ENCODE measurements around the gene ST6GALNAC1. TPM values are rescaled to one million over a fixed set of nuclear protein-coding genes. Genes with fewer than 3 reads are reported as not detected.

ST6GALNAC1 gene
- total and polyA plus RNA-seq, 10 of the 15 experiments (the other 5 are each of a cell fraction or from before 2014, with no cell fraction given), result 0.08 TPM; not detected in 9

DNA sequence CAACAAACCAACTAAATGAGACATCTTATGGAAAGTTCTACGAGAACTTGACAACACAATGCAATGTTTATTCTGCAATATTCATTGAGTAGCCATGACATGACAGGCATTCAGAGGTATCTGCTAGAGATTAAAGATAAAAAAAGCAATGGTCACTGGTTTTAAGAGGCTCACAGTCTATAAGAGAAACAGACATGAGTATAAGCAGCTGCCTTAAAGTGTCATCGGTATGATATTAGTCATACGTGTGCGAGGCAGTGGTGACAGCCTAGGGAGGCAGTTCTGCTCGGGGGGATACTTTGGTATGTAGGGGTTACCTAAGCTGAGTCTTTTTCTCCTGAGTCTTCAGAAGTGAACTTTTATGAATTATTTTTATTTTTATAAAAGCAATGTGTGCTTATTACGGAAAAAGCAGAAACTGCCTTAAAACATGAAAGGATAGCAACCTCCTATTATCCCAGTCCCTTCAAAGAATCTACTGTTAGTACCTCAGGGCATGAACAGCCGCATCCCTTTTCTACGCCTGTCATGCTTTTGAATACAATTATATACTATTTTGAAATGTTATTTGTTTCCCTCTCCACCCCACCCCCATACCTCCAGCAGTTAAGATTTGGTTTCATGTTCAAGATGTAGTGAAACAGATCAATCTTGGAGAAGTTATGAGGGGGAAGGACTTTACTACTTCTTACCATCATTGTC, 7.7 kb downstream of the ST6GALNAC1 start:
- WGBS (ENCODE audit: insufficient coverage, insufficient replicate concordance, low lambda C conversion rate, missing lambda C conversion rate), result 48% methylated on average over 8 of the region's 8 CpGs
- no peak overlapping the region for H3K4me2 ChIP-seq (ENCODE audit: control insufficient read depth, insufficient read depth)
- no peaks in the 10 kb centered on the region for H3K4me1 ChIP-seq (ENCODE audit: control insufficient read depth, insufficient read depth, low read length)
- no peak overlapping the region for H2AFZ ChIP-seq (ENCODE audit: control insufficient read depth, low read depth, low read length)
- no peaks in the 10 kb centered on the region for H3K79me2 ChIP-seq (ENCODE audit: control insufficient read depth, insufficient read depth, low read length)
- in situ Hi-C loops (cut with MboI) (no loop called here), intact Hi-C loops (cut with micrococcal nuclease; ENCODE audit: unreplicated experiment) (no loop called here)
- H3K27ac ChIP-seq (ENCODE audit: control insufficient read depth, insufficient read depth), result no peak overlapping the region
- H3K9ac ChIP-seq (ENCODE audit: control insufficient read depth, insufficient read depth, low read length), result no peak overlapping the region
- CTCF ChIA-PET, result no interaction called here
- peaks cover 0 to 3% of the 10 kb centered on the region in 2 experiments; a peak in 2 of 4 replicates for H3K27me3 ChIP-seq (replicated peaks in 1 of 2; ENCODE audit: control insufficient read depth in 2 of 2, insufficient read depth in 2 of 2, low read length in 1 of 2)
- H4K20me1 ChIP-seq (ENCODE audit: control insufficient read depth, insufficient read depth), result no peaks in the 10 kb centered on the region
- no peaks in the 10 kb centered on the region for H3K36me3 ChIP-seq (ENCODE audit: control insufficient read depth in 2 of 2, insufficient read depth in 2 of 2, low read length in 1 of 2)
- FAIRE-seq (no peak), ATAC-seq (0 out of 3 replicates have a peak, but pooled peaks have one; percentile 19), DNase-seq (ENCODE audit: low read depth, low spot score) (no peak)
- POLR2A ChIA-PET, result no interaction called here
- no peak overlapping the region for H3K4me3 ChIP-seq
- SMC1A ChIA-PET (ENCODE audit: uncharacterized antibody, unreplicated experiment), result no interaction called here
- RAD21 ChIA-PET (ENCODE audit: unreplicated experiment), result no interaction called here
- no peaks in the 10 kb centered on the region for H3K9me3 ChIP-seq (replicated peaks; ENCODE audit: control insufficient read depth, insufficient read depth, low read length)
- BruUV-seq (replicated peaks), result no TSS peak
- TF ChIP-seq, protein P1, sequence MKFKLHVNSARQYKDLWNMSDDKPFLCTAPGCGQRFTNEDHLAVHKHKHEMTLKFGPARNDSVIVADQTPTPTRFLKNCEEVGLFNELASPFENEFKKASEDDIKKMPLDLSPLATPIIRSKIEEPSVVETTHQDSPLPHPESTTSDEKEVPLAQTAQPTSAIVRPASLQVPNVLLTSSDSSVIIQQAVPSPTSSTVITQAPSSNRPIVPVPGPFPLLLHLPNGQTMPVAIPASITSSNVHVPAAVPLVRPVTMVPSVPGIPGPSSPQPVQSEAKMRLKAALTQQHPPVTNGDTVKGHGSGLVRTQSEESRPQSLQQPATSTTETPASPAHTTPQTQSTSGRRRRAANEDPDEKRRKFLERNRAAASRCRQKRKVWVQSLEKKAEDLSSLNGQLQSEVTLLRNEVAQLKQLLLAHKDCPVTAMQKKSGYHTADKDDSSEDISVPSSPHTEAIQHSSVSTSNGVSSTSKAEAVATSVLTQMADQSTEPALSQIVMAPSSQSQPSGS (IDR thresholded peaks at IDR 0.05; ENCODE audit: low read length), result no peak
- TF ChIP-seq TCF7 (IDR thresholded peaks at IDR 0.05; ENCODE audit: borderline replicate concordance), result no peak
- no peak for TF ChIP-seq ZNF217 (IDR thresholded peaks at IDR 0.05)
- no peak for TF ChIP-seq ETV6 (conservative IDR thresholded peaks at IDR 0.05 in 1 of 2, IDR thresholded peaks at IDR 0.05 in 1 of 2; ENCODE audit: borderline replicate concordance in 1 of 2, low read depth in 1 of 2)
- no peak for TF ChIP-seq SMAD1 (IDR thresholded peaks at IDR 0.05; ENCODE audit: low read depth, partially characterized antibody)
- no peak for TF ChIP-seq SMC3 (IDR thresholded peaks at IDR 0.05; ENCODE audit: borderline replicate concordance, low read length)
- TF ChIP-seq PAX5 (IDR thresholded peaks at IDR 0.05; ENCODE audit: borderline replicate concordance, low read depth, low read length), result no peak
- TF ChIP-seq, protein P2, sequence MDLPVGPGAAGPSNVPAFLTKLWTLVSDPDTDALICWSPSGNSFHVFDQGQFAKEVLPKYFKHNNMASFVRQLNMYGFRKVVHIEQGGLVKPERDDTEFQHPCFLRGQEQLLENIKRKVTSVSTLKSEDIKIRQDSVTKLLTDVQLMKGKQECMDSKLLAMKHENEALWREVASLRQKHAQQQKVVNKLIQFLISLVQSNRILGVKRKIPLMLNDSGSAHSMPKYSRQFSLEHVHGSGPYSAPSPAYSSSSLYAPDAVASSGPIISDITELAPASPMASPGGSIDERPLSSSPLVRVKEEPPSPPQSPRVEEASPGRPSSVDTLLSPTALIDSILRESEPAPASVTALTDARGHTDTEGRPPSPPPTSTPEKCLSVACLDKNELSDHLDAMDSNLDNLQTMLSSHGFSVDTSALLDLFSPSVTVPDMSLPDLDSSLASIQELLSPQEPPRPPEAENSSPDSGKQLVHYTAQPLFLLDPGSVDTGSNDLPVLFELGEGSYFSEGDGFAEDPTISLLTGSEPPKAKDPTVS (IDR thresholded peaks at IDR 0.05; ENCODE audit: low read depth, low read length), result no peak
- TF ChIP-seq IKZF2 (IDR thresholded peaks at IDR 0.05), result no peak
- TF ChIP-seq, protein P3, sequence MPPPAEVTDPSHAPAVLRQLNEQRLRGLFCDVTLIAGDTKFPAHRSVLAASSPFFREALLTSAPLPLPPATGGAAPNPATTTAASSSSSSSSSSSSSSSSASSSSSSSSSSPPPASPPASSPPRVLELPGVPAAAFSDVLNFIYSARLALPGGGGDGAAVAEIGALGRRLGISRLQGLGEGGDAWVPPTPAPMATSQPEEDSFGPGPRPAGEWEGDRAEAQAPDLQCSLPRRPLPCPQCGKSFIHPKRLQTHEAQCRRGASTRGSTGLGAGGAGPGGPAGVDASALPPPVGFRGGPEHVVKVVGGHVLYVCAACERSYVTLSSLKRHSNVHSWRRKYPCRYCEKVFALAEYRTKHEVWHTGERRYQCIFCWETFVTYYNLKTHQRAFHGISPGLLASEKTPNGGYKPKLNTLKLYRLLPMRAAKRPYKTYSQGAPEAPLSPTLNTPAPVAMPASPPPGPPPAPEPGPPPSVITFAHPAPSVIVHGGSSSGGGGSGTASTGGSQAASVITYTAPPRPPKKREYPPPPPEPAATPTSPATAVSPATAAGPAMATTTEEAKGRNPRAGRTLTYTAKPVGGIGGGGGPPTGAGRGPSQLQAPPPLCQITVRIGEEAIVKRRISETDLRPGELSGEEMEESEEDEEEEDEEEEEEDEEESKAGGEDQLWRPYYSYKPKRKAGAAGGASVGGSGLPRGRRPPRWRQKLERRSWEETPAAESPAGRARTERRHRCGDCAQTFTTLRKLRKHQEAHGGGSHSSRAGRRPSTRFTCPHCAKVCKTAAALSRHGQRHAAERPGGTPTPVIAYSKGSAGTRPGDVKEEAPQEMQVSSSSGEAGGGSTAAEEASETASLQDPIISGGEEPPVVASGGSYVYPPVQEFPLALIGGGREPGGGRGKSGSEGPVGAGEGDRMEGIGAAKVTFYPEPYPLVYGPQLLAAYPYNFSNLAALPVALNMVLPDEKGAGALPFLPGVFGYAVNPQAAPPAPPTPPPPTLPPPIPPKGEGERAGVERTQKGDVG (CRISPR knock-in tag; IDR thresholded peaks at IDR 0.05), result no peak
- no peak for TF ChIP-seq RELA (IDR thresholded peaks at IDR 0.05; ENCODE audit: borderline replicate concordance, partially characterized antibody)
- TF ChIP-seq, protein P4, sequence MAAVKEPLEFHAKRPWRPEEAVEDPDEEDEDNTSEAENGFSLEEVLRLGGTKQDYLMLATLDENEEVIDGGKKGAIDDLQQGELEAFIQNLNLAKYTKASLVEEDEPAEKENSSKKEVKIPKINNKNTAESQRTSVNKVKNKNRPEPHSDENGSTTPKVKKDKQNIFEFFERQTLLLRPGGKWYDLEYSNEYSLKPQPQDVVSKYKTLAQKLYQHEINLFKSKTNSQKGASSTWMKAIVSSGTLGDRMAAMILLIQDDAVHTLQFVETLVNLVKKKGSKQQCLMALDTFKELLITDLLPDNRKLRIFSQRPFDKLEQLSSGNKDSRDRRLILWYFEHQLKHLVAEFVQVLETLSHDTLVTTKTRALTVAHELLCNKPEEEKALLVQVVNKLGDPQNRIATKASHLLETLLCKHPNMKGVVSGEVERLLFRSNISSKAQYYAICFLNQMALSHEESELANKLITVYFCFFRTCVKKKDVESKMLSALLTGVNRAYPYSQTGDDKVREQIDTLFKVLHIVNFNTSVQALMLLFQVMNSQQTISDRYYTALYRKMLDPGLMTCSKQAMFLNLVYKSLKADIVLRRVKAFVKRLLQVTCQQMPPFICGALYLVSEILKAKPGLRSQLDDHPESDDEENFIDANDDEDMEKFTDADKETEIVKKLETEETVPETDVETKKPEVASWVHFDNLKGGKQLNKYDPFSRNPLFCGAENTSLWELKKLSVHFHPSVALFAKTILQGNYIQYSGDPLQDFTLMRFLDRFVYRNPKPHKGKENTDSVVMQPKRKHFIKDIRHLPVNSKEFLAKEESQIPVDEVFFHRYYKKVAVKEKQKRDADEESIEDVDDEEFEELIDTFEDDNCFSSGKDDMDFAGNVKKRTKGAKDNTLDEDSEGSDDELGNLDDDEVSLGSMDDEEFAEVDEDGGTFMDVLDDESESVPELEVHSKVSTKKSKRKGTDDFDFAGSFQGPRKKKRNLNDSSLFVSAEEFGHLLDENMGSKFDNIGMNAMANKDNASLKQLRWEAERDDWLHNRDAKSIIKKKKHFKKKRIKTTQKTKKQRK (IDR thresholded peaks at IDR 0.05; ENCODE audit: low read depth, low read length), result no peak
- no peak for TF ChIP-seq NRF1 (conservative IDR thresholded peaks at IDR 0.05; ENCODE audit: low read depth, low read length)
- no peak for TF ChIP-seq CHD1 (IDR thresholded peaks at IDR 0.05; ENCODE audit: low read depth, low read length)
